ENCODE data around the gene CASTOR1.
"Not testable (repeated sequence)": the region's sequence is repeated elsewhere in the genome, so short reads cannot be mapped to it uniquely, and the experiment has no call there.

CASTOR1 gene

DNA sequence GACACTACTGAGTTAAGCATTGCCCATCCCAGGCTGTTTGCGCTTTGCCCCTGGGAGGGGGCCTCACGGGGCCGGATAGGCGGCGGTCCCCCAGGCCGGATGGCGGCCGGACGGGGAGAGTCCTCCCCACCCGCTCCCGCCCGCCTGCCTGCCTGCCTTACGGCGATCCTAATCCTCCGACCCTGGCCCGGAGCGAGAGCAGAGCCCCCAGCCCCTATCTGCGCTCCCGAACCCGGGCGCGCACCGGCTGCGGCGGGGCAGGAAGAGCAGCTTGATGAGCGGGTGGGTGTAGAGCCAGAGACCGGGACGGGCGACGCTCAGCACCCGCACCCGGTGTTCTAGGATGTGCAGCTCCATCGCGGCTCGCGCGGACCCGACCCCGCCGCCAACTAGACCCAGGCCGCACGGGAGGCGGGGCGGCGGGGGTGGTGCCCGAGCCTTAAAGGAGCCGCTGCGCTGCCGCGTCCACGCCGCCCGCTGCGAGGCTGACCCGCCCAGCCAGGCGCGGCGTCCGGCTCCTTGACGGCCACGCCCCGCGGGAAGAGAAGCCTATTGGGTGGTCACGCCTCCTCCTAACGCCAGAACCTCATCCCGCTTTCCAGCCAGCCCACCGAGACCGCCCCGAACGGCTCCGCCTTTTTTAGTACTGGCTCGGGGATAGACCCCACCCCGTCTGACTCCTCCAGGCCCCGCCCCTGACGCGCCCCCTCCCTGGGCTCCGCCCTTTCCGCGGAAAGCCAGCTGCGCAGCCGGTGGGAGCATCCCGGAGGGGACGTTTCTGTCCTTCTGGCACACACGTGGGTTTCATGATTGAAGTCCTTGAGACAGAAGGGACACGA lies at the start of gene CASTOR1:
CASTOR1 (minus strand) TSS at position 365 of the 839 bp plus-strand sequence; CDS start at position 357, 8 bp downstream.
- H3K27ac ChIP-seq: peak within 1 kb of the TSS; percentile 73
- DNase-seq (ENCODE audit: low read depth, low spot score): peak; percentile 75

DNA sequence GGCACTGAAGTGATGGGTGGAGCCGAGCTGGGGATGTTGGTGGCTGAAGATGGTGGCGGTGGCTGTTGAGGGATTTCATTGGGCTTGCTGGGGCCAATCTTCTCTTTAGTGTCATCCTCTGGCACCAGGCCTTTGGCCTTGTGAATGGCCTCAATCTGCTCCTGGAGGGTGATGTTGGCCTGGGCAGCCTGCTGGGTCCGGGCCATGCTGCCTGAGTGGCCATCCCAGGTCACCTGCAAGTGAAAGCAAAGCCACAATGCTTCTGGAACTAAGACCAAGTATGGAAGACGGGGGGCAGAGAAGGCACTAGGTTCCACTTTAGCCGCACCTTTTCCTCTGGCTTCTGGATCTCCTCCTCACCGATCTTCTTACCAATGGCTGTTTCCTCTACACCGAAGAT lies 49.5 kb upstream of the CASTOR1 start:
- DNase-seq (ENCODE audit: low read depth, low spot score): no peak
- H3K27ac ChIP-seq: no peak overlapping the region

DNA sequence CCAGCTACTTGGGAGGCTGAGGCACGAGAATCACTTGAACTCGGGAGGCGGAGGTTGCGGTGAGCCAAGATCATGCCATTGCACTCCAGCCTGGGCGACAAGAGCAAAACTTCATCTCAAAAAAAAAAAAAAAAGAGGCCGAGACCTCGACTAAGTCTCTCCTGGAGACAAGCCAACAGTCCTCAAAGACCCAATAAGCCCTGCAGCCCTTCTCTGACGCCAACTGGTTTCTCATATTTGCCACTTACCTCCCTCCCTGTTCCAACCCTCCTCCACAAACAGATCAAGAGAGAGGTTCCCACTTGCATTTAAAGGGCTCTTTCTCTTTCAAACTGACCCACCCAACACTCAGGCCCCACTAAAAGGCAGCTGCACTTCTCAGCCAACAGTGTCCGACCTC lies 49.0 kb upstream of the CASTOR1 start:
- not testable (repeated sequence) for H3K27ac ChIP-seq; DNase-seq (ENCODE audit: low read depth, low spot score)

DNA sequence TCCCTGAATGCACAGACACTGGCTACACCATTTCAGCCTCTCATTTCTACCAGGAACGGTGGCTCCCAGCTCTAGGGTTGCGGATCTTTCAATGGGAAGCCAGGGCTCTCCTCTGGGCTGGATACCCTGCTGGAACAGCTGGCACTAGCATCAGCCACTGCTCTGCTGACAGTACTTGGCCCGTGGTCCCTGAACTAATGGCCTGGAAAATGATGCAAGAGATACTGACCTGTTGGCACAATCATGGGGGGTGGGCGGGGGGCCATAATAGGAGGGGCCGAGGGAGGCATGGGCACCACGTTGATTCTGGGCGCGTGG lies 48.1 kb upstream of the CASTOR1 start:
- DNase-seq (ENCODE audit: low read depth, low spot score): no peak
- H3K27ac ChIP-seq: no peak overlapping the region

DNA sequence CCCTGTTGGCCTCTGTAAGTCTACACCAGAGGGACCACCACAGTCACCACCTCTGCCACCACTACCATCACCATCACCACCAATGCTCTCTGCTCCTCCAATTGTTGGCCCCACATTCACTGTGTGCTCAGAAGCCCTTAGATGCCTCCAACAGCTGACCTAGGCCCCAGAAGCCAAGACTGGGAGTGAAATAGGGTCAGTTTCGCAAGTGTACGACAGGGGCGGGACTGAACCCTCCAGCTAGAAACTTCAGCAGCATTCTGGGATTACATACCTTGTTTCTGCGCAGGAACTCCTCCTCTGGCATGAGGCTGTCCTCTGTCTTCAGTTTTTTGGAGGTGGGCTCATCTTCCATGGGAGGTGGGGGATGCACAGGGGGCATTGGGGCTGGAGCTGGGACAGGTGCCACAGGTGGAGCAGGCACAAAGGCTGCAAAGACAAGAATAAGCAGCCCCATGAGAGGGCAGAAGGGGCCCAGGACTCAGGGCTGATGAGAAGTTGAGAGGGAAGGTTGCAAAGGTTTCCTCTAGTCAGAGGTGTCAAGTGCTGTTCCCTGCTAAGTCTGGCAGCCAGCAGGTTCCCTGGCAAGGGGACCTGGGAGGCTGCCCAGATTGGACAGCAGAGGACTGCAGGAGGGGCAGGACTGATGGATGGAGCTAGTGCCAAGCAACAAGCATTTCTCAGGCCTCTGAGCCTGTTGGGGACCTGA lies 47.6 kb upstream of the CASTOR1 start:
- DNase-seq (ENCODE audit: low read depth, low spot score): no peak
- H3K27ac ChIP-seq: no peak overlapping the region

DNA sequence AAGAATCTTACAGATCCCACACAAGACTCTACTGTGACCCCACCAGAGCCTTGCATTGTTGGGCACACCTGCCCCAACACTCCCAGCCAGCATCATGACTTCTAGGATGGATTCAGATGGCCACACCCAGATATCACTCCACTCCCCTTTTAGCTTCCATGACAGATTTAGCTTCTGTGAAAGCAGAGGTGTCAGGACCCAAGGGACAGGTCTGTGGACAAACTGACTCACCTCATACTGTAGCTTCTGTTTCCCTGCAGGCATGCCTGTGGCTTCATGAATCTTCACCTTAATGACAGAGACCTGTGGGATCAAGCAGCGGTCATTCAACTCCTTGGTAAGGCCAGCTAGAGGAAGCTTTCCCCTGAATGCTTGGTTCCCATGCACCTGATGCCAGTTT lies 45.9 kb upstream of the CASTOR1 start:
- DNase-seq (ENCODE audit: low read depth, low spot score): no peak
- H3K27ac ChIP-seq: no peak overlapping the region

DNA sequence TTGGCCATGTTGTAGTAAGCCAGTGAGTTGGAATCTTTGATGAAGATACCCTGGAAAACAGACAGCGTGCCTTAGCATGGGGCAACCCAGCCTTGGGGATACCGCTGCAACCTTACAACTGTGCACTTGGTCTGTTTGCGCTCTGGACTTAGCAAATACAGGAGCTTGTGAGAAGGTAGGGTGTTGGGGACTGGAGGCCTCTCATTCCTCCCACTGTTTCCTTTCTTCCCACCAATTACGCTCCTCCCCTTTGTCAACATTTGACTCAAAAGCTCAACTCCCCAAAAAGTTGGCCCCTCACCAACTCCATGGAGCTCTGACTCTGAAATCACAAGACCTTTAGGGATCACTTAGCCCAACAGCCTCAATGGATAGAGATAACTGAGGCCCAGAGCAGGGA lies 45.3 kb upstream of the CASTOR1 start:
- H3K27ac ChIP-seq: no peak overlapping the region
- no peak for DNase-seq (ENCODE audit: low read depth, low spot score)

DNA sequence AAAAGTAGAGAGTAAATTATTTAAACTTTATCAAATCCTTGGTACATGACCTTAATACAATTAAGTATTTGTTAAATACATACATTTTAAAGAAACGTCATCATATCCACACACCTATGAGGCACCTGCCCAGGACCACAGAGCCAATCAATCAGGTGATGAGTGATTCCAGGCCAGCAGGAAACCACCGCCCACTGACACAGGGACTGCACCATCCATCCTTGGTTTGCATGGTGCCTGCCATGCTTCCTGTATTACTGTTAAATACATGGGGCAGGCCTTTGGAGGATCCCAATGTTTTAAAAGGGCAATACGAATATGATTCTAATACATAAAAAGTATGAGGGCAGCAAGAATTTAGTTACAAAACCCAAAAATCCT lies 44.4 kb upstream of the CASTOR1 start:
- DNase-seq (ENCODE audit: low read depth, low spot score): no peak
- no peak overlapping the region for H3K27ac ChIP-seq

DNA sequence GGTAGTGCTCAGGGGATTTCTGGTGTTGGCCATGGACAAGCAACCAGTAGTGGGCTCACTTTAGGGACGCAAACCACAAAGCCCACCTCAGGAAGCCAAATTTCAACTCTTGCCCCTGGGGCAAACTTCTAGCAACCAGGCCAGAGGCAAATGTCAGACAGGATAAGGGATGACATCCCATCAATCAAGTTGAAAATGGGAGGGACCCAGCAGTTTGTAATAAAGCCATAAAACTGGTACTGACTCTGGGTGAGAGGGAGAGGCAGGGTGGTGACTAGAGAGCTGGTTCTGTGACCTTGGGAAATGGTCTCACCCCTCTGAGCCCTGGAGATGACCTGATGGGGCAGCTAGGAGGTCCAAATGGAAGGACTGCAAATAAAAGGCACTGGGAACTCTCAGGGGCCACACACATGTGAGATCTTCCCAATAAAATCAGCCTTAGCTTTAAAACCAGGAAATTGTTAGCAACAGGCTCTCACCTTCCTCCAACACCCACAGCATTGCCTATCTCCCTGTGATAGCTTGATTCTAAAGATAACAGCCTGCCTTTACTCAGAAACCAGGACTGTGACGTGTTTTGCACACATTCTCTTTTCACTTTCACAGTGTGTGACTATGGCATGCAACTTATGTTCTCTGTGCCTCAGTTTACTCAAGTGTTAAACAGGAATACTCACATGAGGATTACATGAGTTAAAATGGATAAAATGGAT lies 43.8 kb upstream of the CASTOR1 start:
- no peak for DNase-seq (ENCODE audit: low read depth, low spot score)
- H3K27ac ChIP-seq: no peak overlapping the region

DNA sequence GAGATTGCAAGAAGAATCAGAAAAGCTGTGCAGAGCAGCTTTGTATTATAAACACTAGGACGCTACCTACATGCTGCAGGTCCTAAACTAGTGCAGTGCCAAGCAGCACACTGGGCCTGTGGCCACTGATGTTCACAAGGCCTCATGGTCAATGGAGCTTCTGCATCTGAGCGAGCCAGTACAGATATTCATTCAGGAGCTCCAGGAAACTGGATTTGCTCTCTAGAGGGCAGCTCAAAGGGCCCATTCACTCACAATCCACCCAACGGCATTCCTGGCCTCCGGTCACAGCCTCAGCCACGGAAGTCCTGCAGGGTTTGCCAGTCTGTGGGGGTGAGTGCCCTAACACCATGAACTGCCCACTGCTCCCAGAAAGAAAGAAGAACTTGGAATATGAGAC lies 43.2 kb upstream of the CASTOR1 start:
- H3K27ac ChIP-seq: no peak overlapping the region
- no peak for DNase-seq (ENCODE audit: low read depth, low spot score)

DNA sequence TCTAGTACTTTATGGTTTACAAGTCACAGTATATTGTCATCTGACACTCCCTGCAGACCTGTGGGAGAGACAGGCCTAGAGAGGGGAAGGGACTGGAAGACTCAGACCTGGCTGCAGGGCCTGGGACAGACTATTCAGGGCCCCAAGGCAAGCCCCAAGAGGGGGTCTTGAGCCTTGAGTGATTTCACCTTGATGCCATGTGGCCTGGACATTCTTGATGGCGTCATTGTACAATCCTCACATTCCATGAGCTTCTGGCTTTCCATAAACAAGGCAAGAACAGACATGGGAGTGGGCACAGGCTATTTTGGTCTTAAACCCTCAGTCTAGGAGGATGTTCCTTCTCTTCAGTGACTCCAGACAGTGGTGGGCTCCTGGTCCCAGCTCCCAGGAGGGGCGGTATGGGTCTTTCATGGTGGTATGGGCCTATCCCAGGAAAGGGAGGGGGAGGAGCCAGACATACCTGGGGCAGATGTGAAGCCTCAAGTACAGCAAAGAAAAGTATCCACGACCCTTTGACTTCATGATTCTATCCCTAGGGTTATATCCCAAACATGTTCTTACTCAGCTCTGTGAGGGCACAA lies 39.3 kb upstream of the CASTOR1 start:
- no peak for DNase-seq (ENCODE audit: low read depth, low spot score)
- peak overlapping the region; percentile 73 for H3K27ac ChIP-seq

DNA sequence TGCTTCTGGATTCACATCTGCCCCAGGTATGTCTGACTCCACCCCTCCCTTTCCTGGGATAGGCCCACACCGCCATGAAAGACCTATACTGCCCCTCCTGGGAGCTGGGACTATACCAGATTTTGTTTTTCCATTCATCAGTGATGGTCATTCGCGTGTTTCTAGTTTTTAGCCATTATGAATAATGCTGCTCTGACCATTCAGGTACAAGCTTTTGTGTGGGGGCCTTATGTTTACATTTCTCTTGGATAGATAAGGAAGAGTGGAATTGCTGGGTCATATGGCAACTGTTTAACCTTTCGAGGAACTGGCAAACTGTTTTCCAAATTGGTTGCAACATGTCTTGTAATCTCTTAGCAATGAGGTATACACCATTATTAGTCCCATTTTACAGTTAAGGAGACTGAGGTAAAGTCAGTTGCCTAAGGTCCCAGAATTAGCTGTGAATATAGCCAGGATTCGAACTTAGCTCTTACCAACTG lies 38.6 kb upstream of the CASTOR1 start:
- DNase-seq (ENCODE audit: low read depth, low spot score): no peak
- peak overlapping the region; percentile 73 for H3K27ac ChIP-seq

DNA sequence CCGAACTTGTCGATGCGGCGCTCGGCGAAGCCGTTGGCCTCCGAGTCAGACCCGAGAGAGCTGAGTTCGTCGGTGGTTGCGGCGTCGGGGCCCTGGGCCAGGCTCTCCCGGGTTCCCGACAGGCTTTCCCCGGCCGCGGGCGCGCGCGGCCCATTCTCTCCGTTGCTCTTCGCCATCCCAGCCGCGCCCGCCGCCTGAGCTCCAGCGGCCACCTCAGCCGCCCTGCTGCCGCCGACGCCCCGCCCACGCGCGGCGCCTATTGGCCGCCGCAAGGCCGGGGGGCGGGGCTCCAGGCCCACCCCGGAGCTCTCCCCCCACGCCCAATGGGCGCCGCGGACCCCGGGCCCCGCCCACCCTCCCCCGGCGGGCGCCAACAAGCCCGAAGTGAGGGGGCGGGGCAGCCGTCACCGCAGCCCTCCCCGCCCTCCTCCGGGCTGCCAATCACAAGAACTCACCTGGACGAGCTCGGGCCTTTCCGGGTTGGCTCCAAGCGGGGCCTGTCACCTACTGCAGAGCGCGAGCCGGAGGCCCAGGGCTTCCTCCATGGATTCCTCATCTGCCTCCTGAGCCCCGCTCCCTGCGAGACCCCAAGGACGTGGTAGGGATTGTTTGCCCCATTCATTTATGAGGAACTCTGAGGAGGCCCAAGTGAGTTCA lies 37.5 kb upstream of the CASTOR1 start, which contains the start of gene TBC1D10A:
TBC1D10A (minus strand) TSS at position 236 of the 657 bp plus-strand sequence; CDS start at position 176, 60 bp downstream.
- peak within 1 kb of the TSS; percentile 73 for H3K27ac ChIP-seq
- DNase-seq (ENCODE audit: low read depth, low spot score): peak; percentile 74

DNA sequence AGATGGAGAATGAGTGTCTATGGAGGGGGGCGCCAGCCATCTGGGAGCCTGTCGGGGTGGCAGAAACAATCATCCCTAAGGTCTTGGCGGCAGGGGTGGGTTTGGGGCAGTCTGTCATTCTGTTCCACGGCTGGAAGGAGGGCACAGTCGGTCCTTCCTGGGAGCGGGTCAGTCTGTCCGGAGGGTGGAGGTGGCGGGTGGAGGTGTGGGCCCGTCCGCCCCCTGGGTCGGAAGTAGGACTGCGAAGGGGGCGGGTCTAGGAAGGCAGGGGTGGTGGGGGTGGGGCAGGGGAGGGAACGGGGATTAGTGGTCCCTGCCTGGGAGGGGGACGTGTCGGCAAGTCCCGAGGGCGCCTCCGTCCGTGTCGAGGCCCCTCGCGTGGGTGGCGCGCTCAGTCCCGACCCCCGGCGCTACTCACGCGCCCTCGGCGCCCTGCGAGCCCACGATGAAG lies 37.0 kb upstream of the CASTOR1 start:
- no peak for DNase-seq (ENCODE audit: low read depth, low spot score)

DNA sequence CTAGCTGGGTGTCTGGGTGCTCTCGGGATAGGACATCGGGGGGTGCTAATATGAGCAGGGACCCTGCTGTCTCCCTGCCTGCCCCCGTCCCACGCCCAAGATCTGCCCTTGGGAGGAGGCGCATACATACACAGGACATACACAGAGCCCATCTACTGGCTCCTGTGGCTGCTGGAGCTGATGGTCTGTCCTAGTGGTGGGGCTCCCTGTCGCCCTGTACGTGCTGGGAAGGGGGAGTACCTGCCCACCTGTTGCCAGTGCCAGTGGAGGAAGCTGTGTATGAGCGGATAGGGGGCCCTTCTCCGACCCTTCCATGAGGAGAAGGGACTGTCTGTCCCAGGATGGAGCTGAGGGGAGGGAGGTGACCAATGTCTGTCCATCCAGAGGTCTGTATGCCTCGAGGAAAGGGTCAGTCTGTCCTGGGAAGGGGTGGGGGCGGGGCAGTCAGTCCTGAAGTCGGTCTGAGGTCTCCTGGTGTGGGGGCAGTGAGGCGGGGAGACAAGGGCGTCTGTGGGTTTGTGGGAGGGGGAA lies 36.5 kb upstream of the CASTOR1 start:
- H3K27ac ChIP-seq: peak overlapping the region; percentile 73
- no peak for DNase-seq (ENCODE audit: low read depth, low spot score)

More for the DNA sequence above, 37.0 kb upstream of the CASTOR1 start:
- H3K27ac ChIP-seq: peak overlapping the region; percentile 73

DNA sequence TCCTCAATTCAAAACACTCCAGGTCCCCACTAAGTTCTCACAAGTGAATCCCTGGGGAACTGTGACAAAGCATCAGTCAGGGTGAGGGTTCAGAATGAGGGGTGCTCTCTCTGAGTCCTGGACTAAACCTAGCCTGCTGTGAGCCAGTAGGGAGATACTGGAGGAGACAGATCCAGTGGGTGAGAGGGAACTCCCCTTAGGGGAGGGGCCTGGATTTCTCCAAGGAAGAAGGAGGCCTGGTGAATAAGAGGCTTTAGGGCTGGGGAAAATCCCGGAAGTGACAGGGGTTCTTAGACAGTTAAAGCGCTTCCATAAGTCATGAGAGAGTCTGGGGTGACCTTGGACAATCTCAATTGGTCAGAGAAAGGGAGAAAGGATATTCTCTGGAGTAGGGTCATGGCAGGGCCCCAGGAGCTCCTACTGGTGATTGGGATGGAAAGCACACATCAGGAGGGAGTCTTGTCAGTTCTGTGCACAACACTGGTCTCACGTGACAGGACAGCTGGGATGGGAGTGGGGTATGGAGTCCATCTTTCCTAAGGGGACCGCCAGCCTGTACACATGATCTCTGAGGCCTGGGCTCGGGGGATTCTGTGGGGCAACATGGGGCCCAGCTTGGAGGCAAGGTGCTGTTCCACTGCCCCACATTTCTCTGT lies 35.9 kb upstream of the CASTOR1 start:
- H3K27ac ChIP-seq: peak overlapping the region; percentile 73
- DNase-seq (ENCODE audit: low read depth, low spot score): peak; percentile 51

DNA sequence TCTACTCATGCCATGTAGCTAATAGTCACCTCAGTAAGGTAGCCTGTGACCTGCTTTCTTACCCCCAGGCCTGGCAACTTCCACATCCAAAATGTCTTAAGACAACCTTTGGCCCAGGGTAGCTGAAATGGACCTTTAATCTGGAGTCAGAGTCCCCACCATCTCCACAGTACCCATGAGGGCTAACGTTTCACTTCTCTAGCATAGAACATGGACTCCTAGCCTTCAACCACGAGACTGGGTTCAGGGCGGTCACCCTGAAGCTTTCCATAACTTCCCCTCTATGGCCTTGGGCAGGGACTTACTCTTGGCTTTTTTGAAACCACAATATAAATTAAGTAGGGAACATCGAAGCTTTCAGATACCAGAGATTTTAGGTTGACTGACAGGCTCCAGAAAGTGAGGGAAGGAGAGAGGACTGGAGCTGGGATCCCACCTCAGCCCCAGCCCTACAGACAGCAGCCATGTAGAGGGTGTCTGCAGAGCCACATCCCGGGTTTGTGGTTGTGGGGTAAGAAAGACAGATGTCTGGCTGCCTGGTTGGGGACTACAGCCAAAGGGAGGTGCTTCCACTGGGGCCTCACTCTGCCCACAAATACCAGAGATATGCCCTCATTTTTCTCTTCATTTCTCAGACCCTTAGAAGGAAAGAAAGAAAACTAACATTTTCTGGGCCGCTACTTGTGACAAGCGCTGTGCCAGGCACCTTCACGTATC lies 34.9 kb upstream of the CASTOR1 start:
- DNase-seq (ENCODE audit: low read depth, low spot score): no peak
- H3K27ac ChIP-seq: no peak overlapping the region

DNA sequence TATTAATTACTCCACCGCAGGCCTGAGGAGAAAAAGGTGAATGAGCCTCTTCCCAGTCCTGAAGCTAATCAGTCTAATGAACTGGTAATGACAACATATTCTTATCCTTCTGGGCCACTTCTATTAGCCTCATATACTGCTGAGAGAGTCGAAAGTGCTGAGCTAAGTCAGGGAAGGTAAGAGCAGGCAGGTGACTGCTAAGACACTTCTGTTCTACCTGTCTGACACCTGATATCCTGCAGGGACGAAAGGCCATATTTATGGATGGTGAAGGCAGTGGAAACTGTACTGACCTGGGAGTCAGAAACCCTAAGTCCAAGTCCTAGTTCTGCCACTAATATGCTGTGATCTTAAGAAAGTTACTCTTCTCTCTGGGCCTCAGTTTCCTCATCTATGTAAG lies 33.9 kb upstream of the CASTOR1 start:
- no peak overlapping the region for H3K27ac ChIP-seq
- no peak for DNase-seq (ENCODE audit: low read depth, low spot score)

All from epithelial cell of prostate (primary cell).